ENCODE data around the gene LRRC37A.
"Not testable (repeated sequence)": the region's sequence is repeated elsewhere in the genome, so short reads cannot be mapped to it uniquely, and the experiment has no call there.

Gene LRRC37A

DNA sequence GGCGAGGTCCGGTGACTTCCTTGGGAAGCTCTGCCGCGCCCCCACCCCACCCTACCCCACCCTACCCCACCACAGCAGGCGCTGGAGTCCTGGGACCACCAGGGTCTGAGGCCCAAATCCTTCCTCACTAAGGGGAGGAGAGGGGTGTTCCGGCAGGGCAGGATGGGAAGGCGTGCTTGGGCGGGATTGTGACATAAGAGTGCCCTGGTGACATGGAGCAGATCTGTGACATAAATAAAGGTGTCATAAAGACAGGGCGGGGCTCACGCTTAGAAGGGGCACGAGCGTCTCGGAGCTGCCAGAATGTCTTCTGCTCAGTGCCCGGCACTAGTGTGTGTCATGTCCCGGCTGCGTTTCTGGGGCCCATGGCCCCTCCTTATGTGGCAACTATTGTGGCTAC is at the start of gene LRRC37A:
Gene LRRC37A, plus strand, starts transcription at position 301 of the 400 bp plus-strand sequence. Its CDS starts 3 bp downstream, at position 304.
- not testable (repeated sequence) for H3K27ac Mint-ChIP-seq; H3K27me3 Mint-ChIP-seq; H3K9me3 Mint-ChIP-seq; H3K4me3 Mint-ChIP-seq; H3K36me3 Mint-ChIP-seq (ENCODE audit: low read depth); DNase-seq; H3K4me1 Mint-ChIP-seq (ENCODE audit: low read depth)

DNA sequence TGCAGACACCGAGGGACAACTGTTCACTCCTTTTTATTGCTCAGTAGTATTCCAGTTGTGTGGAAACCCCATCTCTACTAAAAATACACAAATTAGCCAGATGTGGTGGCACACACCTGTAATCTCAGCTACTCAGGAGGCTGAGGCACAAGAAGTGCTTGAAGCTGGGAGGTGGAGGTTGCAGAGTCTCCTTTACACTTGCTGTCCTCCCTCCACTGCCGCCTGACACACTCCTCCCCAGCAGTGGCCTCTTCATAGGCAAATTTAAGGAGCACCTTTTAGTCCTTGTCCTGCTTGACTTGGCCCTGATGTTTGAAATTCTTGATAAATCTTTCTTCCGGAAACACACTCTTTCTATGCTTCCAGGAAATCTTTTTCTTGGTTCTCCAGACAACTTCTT is 45.8 kb upstream of the LRRC37A start:
- not testable (repeated sequence) for H3K36me3 Mint-ChIP-seq (ENCODE audit: low read depth); H3K4me1 Mint-ChIP-seq (ENCODE audit: low read depth); H3K27me3 Mint-ChIP-seq; H3K9me3 Mint-ChIP-seq; H3K4me3 Mint-ChIP-seq; DNase-seq; H3K27ac Mint-ChIP-seq

DNA sequence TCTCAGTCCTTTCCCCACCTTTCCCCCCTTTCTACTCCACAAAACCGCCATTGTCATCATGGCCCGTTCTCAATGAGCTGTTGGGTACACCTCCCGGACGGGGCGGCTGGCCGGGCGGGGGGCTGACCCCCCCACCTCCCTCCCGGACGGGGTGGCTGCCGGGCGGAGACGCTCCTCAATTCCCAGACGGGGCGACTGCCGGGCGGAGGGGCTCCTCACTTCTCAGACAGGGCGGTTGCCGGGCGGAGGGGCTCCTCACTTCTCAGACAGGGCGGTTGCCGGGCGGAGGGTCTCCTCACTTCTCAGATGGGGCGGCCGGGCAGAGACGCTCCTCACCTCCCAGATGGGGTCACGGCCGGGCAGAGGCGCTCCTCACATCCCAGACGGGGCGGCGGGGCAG is 42.1 kb upstream of the LRRC37A start:
- not testable (repeated sequence) for H3K27me3 Mint-ChIP-seq; H3K9me3 Mint-ChIP-seq; H3K27ac Mint-ChIP-seq; H3K4me1 Mint-ChIP-seq (ENCODE audit: low read depth); DNase-seq; H3K36me3 Mint-ChIP-seq (ENCODE audit: low read depth); H3K4me3 Mint-ChIP-seq

- not testable (repeated sequence) for H3K4me3 Mint-ChIP-seq; H3K4me1 Mint-ChIP-seq (ENCODE audit: low read depth); H3K9me3 Mint-ChIP-seq; H3K27ac Mint-ChIP-seq; H3K36me3 Mint-ChIP-seq (ENCODE audit: low read depth); H3K27me3 Mint-ChIP-seq
- peak; percentile 82 for DNase-seq
These were observed 41.2 kb upstream of the LRRC37A start for GRCh38 chr17:46253722-46254121.

- H3K36me3 Mint-ChIP-seq (ENCODE audit: low read depth); H3K27me3 Mint-ChIP-seq; DNase-seq; H3K27ac Mint-ChIP-seq; H3K4me1 Mint-ChIP-seq (ENCODE audit: low read depth); H3K9me3 Mint-ChIP-seq; H3K4me3 Mint-ChIP-seq: not testable (repeated sequence)
These were observed 40.7 kb upstream of the LRRC37A start for GRCh38 chr17:46254215-46254614.

DNA sequence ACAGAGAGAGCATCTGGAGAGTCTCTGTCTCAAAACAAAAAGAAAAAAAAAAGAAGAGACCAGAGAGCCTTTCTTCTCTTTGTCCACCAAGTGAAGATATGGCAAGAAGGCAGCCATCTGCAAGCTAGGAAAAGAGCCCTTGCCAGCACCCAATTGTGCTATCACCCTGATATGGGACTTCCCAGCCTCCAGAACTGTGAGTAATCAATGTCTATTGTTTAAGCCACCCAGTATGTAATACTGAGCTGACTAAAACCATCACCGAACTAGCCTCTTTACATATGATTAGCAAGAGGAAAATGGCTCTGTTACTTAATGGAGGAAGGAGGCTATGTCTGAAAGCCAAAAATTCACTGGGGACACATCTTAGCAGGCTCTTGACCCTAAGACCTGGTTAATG is 38.6 kb upstream of the LRRC37A start:
- not testable (repeated sequence) for H3K36me3 Mint-ChIP-seq (ENCODE audit: low read depth); DNase-seq; H3K4me3 Mint-ChIP-seq; H3K9me3 Mint-ChIP-seq; H3K4me1 Mint-ChIP-seq (ENCODE audit: low read depth); H3K27me3 Mint-ChIP-seq; H3K27ac Mint-ChIP-seq

DNA sequence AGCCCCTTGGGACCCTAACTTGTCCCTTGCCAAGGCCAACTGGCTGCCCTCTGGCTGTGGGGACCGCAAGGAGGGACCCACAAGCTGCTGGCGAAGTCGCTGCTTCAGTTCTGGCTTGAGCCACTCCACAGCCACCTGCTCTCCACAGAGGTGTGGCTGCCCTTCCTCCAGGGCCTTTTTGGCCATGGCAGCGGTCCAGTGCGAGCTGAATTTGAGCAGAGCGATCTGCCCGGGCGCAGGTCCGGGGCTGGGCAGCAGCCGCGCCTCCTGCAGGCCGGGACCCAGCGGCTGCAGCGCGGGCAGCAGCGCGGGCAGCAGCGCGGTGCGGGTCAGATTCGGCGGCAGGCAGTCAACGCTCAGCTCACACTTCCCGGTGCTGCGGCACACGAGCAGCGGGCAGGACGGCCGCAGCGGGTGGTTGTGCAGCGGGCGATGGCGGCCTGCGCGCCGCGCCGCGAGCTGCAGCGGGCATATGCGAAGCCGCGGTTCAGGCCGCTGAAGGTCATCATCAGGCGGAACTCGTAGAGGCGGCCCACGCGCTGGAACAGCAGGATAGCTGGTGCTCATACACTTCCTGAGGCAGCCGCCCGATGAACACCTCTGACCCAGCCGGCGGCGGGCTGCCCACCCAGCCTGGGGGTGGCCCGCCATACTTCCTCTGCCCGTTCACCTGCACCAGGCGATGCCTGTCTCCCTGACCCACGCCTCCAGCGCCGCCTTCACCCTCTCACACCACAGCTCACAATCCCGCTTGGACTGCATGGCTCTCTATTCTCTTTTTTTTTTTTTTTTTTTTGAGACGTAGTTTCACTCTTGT is 34.9 kb upstream of the LRRC37A start:
- not testable (repeated sequence) for H3K27me3 Mint-ChIP-seq; H3K36me3 Mint-ChIP-seq (ENCODE audit: low read depth); H3K9me3 Mint-ChIP-seq
- Mint-ChIP-seq H3K4me3 (peak overlapping the region; percentile 72), H3K4me1 (ENCODE audit: low read depth) (peaks cover 13% of the 10 kb centered on the region), H3K27ac (peak overlapping the region; percentile 8)
- DNase-seq, result peak; percentile 39

DNA sequence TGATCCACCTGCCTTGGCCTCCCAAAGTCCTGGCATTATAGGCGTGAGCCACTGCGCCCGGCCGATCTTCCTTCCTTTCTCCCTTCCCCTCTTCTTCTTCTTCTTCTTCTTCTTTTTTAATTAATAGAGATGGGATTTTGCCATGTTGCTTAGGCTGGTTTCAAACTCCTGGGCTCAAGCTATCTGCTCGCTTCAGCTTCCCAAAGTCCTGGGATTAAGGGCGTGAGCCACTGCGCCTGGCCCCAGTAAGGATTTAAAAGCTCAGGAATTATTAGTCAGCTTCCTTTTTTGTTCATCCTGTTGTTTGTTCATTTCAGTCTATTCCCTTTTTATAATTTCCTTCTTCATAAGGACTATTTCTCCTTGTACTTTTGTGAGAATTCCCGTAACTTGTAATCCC is 32.7 kb upstream of the LRRC37A start:
- no peaks in the 10 kb centered on the region for H3K36me3 Mint-ChIP-seq (ENCODE audit: low read depth)
- no peak overlapping the region for H3K4me3 Mint-ChIP-seq
- no peaks in the 10 kb centered on the region for H3K27me3 Mint-ChIP-seq
- H3K9me3 Mint-ChIP-seq, result no peaks in the 10 kb centered on the region
- DNase-seq, result no peak
- H3K27ac Mint-ChIP-seq, result no peak overlapping the region
- peaks cover 27% of the 10 kb centered on the region for H3K4me1 Mint-ChIP-seq (ENCODE audit: low read depth)

- Mint-ChIP-seq H3K9me3 (no peaks in the 10 kb centered on the region), H3K27ac (peak overlapping the region; percentile 16), H3K4me3 (no peak overlapping the region), H3K4me1 (ENCODE audit: low read depth) (peaks cover 36% of the 10 kb centered on the region), H3K27me3 (no peaks in the 10 kb centered on the region), H3K36me3 (ENCODE audit: low read depth) (no peaks in the 10 kb centered on the region)
- DNase-seq, result no peak
These were observed 30.3 kb upstream of the LRRC37A start for GRCh38 chr17:46264456-46265198.

GRCh38 chr17:46266063-46266655 is 28.8 kb upstream of the LRRC37A start:
- Mint-ChIP-seq H3K27ac (peak overlapping the region; percentile 67), H3K4me1 (ENCODE audit: low read depth) (peaks cover 35% of the 10 kb centered on the region), H3K4me3 (peak overlapping the region; percentile 78)
- not testable (repeated sequence) for DNase-seq; H3K27me3 Mint-ChIP-seq; H3K9me3 Mint-ChIP-seq; H3K36me3 Mint-ChIP-seq (ENCODE audit: low read depth)

DNA sequence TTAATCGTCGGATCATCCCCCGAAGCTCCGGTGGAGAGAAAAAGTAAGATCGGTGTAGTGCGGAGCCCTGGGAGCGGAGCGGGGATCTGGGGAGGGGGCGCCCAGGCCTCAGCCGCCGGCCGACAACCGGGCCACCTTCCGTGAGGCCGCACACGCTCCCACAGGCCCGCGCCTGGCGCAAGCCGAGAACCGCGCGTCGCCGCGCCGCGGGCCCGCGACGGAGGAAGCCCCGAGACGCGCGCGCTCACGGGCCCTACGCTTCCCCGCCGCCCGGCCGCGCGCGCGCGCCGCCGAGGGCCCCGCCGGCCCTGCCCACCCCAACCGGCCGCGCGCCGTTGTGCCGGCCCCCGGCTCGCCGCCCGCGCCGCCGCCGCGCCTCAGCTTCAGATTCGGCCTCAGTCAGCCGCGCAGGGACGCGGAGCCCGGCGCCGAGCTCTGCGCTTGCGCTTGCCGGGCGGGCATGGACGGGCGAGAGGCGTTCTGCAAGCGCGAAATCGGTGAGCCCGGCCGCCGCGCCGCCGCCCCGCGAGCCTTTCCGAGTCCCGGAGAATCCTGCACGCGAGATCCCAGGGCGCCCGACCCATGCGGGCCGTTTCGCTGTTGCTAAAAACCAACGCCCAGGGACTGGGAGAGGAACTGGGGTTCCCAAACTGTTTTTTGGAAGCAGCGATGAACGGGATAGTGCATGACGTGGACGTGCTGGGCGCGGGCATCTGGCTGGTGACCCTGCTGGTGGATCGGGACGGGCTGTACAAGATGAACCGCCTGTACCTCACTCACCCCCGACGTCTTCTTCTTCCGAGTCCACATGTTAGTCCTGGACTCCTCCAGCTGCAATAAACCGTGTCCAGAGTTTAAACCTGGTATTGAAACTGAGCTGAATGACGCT is 28.0 kb upstream of the LRRC37A start:
- DNase-seq, result peak; percentile 88
- no peaks in the 10 kb centered on the region for H3K27me3 Mint-ChIP-seq
- H3K9me3 Mint-ChIP-seq, result no peaks in the 10 kb centered on the region
- peaks cover 35% of the 10 kb centered on the region for H3K4me1 Mint-ChIP-seq (ENCODE audit: low read depth)
- peak overlapping the region; percentile 67 for H3K27ac Mint-ChIP-seq
- H3K4me3 Mint-ChIP-seq, result peak overlapping the region; percentile 84
- no peaks in the 10 kb centered on the region for H3K36me3 Mint-ChIP-seq (ENCODE audit: low read depth)

DNA sequence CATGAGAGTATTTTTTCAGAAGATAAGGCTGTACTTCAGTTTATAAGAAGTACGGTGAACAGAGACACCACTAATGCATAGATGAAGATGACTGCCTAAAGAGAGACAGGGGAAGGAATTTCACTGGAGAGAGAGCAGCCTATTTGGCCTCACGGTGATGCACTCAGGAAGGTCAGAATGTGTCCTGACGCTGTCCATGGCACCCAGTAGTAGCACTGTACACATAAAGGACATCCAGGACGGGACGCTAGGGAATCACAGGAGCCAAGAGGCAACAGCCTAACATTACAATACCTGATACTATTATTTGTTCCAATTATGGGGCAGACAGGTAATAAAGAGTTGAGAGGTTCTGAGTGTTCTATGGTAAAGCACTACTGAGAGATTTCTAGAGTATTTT is 24.9 kb upstream of the LRRC37A start:
- Mint-ChIP-seq H3K4me1 (ENCODE audit: low read depth) (peaks cover 23% of the 10 kb centered on the region), H3K4me3 (no peak overlapping the region), H3K36me3 (ENCODE audit: low read depth) (no peaks in the 10 kb centered on the region), H3K27ac (no peak overlapping the region), H3K27me3 (no peaks in the 10 kb centered on the region), H3K9me3 (no peaks in the 10 kb centered on the region)
- no peak for DNase-seq

GRCh38 chr17:46273541-46274236 is 21.2 kb upstream of the LRRC37A start:
- H3K27me3 Mint-ChIP-seq, result no peaks in the 10 kb centered on the region
- H3K9me3 Mint-ChIP-seq, result no peaks in the 10 kb centered on the region
- no peak overlapping the region for H3K27ac Mint-ChIP-seq
- H3K36me3 Mint-ChIP-seq (ENCODE audit: low read depth), result no peaks in the 10 kb centered on the region
- H3K4me3 Mint-ChIP-seq, result no peak overlapping the region
- no peak for DNase-seq
- H3K4me1 Mint-ChIP-seq (ENCODE audit: low read depth), result no peaks in the 10 kb centered on the region

- Mint-ChIP-seq H3K4me1 (ENCODE audit: low read depth) (no peaks in the 10 kb centered on the region), H3K36me3 (ENCODE audit: low read depth) (no peaks in the 10 kb centered on the region), H3K27me3 (no peaks in the 10 kb centered on the region), H3K4me3 (no peak overlapping the region), H3K9me3 (no peaks in the 10 kb centered on the region), H3K27ac (no peak overlapping the region)
- DNase-seq, result no peak
These were observed 20.7 kb upstream of the LRRC37A start for GRCh38 chr17:46274238-46274637.
